Activated naive CD4-positive, alpha-beta T cell (primary cell): Measurements from ENCODE around the gene CMTM2.

Source experiments
- DNase-seq, 4 experiments: peaks; one replicate each; lab custom pipeline; 2025; lab: John Stamatoyannopoulos, UW

The CMTM2 gene

DNA sequence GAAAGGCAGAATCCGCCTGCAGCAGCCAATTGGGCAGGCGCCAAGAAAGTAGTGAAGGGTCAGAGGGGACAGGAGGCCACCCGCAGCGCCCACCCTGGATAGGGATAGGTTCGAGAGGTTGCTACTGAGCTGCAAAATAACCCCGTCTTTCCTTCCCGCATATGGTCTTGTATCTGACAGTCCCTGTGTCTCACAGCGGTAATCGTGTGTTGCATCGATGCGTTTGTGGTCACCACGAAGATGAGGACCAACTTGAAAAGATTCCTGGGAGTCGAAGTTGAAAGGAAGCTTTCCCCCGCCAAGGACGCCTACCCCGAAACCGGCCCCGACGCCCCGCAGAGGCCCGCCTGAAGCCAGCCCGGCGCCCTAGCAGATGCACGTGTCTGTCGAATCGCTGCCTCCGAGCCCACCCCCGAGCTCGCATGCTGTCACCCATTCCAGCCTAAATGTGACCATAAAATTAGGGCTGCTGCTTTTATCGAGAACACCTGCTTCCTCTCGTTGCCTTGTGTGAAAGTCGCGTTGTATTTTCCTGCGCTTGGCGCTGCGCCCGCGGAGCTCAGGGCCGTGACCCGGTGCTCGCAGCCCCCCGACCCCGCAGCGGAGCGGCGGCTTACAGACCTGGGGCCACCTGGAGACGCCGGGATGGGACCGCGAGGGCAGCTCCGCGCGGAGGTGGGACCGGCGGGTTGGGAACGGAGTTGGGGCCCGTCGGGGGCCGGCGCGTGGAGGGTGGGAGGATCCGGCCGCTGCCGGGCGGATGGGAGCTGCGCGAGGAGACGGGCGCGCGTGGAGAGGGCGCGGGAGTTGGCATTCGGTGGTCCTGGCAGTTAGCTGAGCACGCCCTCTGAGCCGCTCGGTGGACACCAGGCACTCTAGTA is at the start of gene CMTM2:
Gene CMTM2 (plus strand): TSS at position 813 of the 881 bp plus-strand sequence. CDS start 145 bp downstream, outside the sequence.
- DNase-seq, result peak in 1 of 4 experiments; percentile 9

- no peak for DNase-seq
Measured at GRCh38 chr16:66529475-66529874, 49.8 kb upstream of the CMTM2 start.

GRCh38 chr16:66534376-66534799 is 44.9 kb upstream of the CMTM2 start:
- no peak for DNase-seq

- DNase-seq, result no peak
Measured at GRCh38 chr16:66536525-66536924, 42.7 kb upstream of the CMTM2 start.

DNA sequence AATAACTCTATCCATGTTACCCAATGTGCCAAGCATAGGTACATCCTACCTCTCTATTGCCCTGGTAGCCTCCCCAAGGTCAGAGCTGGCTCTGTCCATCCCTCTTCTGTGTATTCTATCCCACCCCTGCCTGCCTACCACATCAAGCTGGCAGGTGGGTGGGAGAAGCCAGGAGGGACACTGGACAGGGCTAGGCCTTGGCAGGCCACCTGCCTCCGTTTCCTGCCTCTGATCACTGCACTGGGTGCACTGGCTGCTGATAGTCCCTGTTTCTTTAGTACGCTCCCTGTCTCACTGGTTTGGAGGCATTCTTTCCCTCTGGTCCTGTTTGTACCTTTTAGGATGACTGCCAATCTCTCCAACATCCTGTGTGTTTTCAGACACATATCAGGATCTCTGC is 42.0 kb upstream of the CMTM2 start:
- DNase-seq, result no peak

GRCh38 chr16:66538910-66539309 is 40.4 kb upstream of the CMTM2 start:
- no peak for DNase-seq

GRCh38 chr16:66539623-66540469 is 39.4 kb upstream of the CMTM2 start:
- no peak for DNase-seq

DNA sequence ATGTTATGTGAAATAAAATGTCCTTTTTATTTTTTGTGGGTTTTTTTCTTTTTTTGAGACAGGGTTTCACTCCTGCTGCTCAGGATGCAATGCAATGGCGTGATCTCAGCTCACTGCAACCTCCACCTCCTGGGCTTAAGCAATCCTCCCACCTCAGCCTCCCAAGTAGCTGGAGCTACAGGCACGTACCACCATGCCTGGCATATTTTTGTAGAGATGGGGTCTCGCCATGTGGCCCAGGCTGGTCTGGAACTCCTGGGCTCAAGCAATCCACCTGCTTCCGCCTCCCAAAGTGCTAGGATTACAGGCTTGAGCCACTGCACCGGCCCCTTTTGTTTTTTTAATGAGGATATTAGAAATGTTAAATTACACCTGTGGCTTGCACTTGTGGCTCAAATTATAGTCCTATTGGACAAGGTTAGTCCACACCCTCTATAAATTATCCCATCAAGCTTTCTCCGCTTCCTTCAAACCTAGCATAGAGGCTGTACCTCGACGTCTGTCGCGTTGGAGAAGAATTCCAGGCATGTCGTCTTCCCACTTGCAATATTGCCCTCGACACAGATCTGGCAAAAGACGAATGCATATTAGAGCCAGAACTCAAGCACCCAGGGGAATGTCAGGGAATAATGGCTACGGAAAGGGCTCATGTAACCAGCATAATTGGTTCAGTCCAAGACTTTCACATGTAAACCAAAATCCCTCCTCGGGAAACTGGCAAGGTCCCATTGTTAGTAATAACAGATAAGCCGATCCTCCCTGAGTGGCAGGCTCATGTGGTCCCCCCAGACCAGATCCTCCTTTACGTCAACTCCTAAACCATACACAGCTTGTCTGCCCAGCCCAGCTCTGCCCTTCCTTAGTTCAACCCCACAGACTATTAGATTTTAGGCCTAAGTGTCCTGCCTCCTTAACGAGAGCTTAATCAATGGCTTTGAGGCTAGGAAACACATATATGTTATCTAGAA is 37.6 kb upstream of the CMTM2 start:
- no peak for DNase-seq

- DNase-seq, result no peak
Measured at GRCh38 chr16:66542396-66542795, 36.9 kb upstream of the CMTM2 start.

GRCh38 chr16:66543541-66543940 is 35.7 kb upstream of the CMTM2 start:
- DNase-seq, result no peak

GRCh38 chr16:66544016-66544757 is 35.1 kb upstream of the CMTM2 start:
- DNase-seq, result no peak

- DNase-seq, result no peak
Measured at GRCh38 chr16:66547101-66547989, 31.9 kb upstream of the CMTM2 start.

- DNase-seq, result no peak
Measured at GRCh38 chr16:66548068-66548467, 31.2 kb upstream of the CMTM2 start.

DNA sequence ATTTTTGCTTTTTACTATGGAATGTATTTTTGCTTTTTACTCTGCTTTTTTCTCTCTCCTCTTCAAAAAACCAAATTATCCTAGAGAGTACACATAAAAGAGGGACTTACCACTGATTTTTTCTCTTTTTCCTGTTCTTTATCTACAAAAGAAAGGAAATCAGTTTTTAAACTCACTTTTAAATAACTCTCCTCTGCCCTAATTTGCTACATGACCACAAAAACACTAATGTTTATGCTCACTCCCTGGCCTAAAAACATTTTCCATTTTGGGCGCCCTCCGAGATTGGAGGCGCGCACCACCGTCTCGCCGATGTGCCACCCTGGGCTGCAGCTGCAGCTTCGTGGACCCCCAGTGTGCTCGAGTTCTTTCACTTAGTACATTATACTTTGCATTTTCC is 30.4 kb upstream of the CMTM2 start:
- no peak for DNase-seq

GRCh38 chr16:66549284-66550131 is 29.8 kb upstream of the CMTM2 start, which contains the start of gene TK2:
TK2 (minus strand) TSS chr16:66550122; CDS start chr16:66550061, 61 bp downstream.
- peak in 3 of 4 experiments; percentile 28 to 36 (median 29) for DNase-seq

GRCh38 chr16:66551348-66551759 is 27.9 kb upstream of the CMTM2 start:
- DNase-seq, result peak in 2 of 4 experiments; percentile 14 to 32

DNA sequence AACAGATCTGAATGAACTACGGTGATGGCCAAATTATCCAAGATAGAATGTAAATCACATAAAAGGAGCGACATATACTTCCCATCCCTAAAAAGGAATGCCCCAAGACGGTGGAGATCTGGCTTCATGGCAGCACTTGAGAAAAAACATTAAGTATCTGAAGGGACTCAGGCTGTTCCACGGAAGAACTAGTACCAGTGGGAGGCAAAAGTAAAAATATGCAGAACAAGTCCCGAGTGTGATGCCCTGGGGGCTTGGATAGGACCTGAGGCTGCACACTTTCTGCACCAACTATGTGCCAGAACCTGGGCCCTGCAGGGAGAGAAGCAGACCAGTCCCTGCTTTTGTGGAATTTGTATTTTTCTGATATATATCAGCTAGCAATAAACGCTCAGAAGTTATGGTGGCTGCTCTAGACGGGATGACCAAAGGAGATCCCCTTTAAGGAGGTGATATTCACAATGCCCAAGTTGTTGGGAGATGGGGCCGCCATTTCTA is 27.4 kb upstream of the CMTM2 start:
- no peak for DNase-seq
